ENCODE measurements around the gene ERRFI1.

DNA sequence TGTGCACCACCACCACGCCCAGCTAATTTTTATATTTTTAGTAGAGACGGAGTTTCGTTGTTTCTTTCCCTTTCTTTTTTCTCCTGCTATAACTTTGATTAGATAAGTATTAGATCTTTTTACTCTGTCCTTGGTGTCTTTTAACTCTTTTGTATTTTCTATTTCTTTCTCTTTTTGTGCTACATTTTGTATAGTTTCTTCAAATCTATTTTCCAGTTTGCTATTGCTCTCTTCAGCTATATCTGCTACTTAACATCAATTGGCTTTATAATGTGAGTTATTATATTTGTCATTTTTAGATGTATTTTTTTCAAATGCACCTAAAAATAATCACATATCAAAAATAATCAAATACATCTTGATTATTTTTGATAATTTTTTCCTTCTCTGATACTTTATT, 16.0 kb upstream of the ERRFI1 start:
- TF ChIP-seq, protein P1, sequence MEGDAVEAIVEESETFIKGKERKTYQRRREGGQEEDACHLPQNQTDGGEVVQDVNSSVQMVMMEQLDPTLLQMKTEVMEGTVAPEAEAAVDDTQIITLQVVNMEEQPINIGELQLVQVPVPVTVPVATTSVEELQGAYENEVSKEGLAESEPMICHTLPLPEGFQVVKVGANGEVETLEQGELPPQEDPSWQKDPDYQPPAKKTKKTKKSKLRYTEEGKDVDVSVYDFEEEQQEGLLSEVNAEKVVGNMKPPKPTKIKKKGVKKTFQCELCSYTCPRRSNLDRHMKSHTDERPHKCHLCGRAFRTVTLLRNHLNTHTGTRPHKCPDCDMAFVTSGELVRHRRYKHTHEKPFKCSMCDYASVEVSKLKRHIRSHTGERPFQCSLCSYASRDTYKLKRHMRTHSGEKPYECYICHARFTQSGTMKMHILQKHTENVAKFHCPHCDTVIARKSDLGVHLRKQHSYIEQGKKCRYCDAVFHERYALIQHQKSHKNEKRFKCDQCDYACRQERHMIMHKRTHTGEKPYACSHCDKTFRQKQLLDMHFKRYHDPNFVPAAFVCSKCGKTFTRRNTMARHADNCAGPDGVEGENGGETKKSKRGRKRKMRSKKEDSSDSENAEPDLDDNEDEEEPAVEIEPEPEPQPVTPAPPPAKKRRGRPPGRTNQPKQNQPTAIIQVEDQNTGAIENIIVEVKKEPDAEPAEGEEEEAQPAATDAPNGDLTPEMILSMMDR (conservative IDR thresholded peaks at IDR 0.05; ENCODE audit: low read depth, low read length) = no peak
- no peak for TF ChIP-seq EZH2 (IDR thresholded peaks at IDR 0.05; ENCODE audit: borderline replicate concordance, low read depth, low read length, poor library complexity, severe bottlenecking)

Data from A673 (cell line).